Skin epidermis (tissue), 12 donors: ENCODE results near the gene CDH15.

Experiments used
- H3K27ac ChIP-seq, 21 experiments: fragments of 200-600 bp; sonication (generic) in 11 of 21; one replicate each; pipeline ENCODE4 v1.5.0; 2020; ENCODE audit warnings: mild to moderate bottlenecking in 3 of 21, inconsistent platforms in 2 of 21, moderate library complexity in 2 of 21
- H3K4me3 ChIP-seq, 7 experiments: fragments of 200-600 bp; sonication (generic) in 2 of 7; one replicate each; pipeline ENCODE4 v1.5.0; 2020; ENCODE audit warnings: inconsistent platforms in 2 of 7, mild to moderate bottlenecking in 2 of 7, moderate library complexity in 1 of 7

The CDH15 gene

DNA sequence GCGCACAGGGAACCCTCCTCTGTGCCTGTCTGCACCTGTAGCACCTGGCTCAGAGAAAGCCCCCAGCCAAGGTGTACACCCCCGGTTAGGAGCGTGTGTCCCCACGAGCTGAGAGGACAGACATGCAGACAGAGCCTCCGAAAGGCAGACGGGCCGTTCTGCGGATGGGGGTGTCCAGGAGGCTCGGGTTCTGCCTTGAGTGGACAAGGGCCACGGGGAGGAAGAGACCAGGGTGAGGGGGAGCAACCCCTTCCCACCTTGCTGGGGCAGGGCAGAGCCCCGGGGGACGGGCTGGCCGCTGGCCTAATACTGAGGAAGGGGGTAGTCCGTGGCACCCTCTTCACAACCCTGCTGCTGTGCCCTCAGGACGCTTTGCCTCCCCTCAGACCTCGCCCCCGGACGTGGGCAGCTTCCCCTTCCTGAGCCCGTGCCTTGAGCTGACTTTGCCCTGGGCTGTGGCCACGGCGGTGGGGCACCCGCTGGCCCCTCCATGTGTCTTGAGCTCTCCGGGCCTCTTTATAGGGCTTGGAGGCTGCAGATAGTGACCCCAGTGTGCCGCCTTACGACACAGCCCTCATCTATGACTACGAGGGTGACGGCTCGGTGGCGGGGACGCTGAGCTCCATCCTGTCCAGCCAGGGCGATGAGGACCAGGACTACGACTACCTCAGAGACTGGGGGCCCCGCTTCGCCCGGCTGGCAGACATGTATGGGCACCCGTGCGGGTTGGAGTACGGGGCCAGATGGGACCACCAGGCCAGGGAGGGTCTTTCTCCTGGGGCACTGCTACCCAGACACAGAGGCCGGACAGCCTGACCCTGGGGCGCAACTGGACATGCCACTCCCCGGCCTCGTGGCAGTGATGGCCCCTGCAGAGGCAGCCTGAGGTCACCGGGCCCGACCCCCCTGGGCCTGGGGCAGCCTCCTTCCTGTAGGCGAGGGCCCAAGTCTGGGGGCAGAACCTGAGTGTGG lies 23.1 kb downstream of the CDH15 start:
- H3K27ac ChIP-seq, result no peak overlapping the region
- H3K4me3 ChIP-seq, result no peak overlapping the region

DNA sequence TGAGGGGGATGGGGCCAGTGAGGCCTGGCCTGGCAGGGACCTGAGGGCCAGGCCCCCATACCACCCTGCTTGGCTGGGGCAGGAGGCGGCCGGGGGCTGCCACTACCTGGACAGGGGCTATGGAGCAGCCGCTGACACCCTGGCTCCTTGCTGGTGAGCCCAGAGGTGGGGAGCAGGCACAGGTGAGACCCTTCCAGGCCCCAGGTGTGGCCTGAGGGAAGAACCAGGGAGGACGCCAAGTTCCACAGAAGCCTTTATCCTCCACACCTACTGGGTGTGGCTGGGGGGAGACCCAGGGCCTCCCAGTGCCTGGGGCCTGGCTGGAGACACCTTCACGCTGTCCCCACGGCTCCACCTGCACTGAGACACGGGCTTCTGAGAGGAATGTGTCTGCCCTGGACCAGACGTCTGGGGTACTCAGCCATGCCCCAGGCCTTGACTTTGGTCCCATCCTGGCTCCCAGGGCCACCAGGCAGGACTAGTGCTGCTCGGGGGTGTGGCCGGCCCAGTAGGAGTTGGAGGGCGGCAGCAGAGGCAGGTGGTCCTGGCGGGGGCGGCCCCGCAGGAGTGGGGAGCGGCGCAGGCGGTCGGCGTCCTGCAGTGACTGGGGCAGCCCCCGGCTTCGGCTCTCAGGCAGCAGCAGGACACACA lies 24.1 kb downstream of the CDH15 start:
- Histone ChIP-seq H3K27ac (no peak overlapping the region), H3K4me3 (no peak overlapping the region)

DNA sequence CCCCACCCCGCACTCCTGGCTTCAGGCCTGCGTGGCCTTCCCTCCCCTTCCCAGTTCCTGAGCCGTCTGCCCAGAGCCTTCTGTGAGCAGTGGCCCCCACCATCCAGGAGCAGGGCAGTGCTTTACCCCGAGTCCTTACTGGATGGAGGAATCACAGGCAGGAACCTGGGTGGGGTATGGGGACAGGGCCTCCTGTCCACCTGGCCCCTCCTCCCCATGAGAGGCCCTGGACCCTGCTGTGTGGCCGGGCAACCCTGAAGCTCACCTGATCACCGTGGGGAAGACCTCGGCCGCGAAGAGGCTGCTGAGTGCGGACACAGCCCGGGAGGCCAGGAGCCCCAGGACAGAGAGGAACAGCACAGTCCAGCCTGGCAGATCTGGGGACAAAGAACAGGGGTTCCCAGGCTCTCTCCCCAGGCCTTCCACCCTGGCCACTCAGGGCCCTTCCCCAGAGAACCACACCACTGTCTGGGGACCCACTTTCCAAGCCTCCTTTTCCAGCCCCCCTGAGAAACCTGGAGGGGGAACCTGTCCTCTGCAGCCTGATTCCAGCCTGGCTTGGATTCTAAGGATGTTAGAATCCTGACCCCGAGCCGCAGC lies 25.6 kb downstream of the CDH15 start:
- no peak overlapping the region for H3K4me3 ChIP-seq
- no peak overlapping the region for H3K27ac ChIP-seq

DNA sequence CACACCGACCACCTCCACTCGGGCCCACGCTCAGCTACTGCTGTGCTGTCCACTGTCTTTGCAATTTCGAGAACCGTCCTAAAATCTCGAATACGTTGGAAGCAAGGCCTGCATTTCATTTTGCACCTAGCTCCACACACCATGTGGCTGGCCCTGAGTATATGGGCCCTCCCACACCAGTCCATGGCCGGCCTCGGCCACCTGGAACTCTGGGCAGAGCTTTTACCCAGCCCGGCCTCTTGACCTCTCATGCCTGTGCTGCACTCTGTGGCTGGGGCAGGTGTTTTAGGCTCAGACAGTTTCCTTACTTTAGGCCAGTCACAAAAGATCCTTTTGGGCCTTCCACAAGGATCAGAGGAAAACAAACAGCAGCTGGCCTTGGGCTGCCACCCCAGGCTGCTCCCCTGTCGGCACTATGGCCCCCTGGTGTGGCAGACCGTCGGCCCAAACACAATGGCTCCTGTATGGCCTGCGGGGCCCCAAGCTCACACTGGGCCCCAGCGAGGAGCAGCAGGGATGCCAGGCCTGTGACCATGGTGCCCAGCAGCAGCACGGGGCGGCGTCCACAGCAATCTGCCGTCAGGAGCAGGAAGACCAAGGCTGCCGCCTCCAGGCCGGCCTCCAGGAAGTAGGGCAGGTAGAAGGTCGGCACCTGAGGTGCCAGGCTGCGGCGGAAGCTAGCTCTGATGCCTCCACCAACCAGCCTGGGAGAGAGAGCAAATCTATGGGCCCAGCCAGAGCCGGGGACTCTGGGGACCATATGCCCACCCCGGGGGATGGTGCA lies 26.3 kb downstream of the CDH15 start:
- Histone ChIP-seq H3K27ac (no peak overlapping the region), H3K4me3 (no peak overlapping the region)

DNA sequence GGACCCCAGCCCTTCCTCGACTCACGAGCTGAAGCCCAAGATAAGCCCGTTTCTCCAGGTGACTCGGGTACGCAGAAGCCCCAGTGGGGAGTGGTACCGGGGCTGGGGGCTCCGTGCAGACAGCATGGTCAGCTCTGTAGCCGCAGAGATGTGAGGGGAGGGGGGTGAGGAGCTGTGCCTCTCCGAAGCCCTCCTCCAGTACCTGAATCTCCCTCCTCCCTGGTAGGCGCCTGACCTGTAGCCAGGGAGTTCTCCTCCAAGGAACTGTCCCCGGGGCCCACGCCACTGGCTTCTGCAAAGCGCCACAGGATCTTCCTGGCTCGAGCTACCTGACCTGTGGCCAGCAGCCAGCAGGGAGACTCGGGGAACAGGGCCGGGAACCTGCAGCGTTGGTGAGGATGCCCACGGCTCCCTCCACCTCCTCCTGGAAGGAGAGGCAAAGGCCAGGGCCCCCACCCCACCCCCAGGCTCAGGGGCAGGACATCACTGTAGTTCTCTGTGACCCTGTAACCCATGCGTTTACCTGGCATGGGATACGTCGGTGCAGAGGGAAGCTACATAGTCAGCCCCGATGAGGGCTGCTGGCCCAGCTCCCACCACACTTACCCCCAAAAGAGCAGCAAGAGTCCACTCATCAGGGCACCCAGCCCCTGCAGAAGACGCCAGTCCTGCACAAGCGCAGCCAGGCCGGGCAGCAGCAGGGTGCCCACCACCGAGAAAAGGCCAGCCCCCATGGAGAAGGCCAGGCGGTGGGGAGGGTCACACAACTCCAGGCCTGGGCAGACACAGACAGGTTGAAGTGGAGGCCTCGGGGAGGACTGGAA lies 27.1 kb downstream of the CDH15 start:
- no peak overlapping the region for H3K27ac ChIP-seq
- H3K4me3 ChIP-seq, result no peak overlapping the region

DNA sequence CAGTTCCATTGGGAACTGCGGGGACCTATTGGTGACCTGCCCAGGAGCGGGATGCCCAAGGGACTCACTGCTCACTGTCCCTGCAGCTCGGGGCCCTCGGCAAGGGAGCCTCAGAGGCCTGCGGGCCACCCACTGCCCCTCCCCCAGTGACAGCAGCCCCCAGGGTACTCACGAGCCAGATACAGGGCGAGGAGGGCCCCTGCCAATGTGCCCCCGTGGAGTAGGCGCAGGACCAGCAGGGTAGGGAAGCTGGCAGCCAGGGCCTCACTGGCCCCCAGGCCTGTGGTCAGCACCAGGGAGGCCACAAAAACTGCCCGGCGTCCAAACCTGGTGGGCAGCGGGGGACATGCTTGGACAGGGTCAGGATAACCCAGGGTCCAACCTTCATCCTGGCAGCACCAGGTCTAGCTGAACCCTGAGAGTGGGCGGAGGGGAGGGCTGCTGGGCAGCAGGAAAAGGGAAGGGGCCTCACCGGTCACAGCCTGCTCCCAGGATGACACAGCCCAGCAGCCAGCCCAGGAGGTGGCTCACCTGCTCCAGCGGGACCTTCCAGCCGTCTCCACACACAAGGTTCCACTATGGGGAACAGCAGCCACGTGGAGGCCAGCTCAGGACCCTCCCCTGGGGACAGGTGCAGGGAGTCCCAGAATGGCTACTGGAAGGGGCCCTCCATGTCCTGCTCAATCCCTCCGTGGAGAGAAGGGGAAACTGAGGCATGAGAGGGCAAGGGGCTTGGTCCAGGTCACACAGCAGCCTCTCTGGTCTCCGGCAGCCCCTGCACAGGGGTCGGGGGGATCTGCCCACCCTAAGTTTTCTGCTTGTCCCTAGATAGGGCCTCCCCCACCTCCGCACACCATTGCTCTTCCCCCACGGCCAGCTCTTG lies 27.9 kb downstream of the CDH15 start:
- no peak overlapping the region for H3K27ac ChIP-seq
- no peak overlapping the region for H3K4me3 ChIP-seq

DNA sequence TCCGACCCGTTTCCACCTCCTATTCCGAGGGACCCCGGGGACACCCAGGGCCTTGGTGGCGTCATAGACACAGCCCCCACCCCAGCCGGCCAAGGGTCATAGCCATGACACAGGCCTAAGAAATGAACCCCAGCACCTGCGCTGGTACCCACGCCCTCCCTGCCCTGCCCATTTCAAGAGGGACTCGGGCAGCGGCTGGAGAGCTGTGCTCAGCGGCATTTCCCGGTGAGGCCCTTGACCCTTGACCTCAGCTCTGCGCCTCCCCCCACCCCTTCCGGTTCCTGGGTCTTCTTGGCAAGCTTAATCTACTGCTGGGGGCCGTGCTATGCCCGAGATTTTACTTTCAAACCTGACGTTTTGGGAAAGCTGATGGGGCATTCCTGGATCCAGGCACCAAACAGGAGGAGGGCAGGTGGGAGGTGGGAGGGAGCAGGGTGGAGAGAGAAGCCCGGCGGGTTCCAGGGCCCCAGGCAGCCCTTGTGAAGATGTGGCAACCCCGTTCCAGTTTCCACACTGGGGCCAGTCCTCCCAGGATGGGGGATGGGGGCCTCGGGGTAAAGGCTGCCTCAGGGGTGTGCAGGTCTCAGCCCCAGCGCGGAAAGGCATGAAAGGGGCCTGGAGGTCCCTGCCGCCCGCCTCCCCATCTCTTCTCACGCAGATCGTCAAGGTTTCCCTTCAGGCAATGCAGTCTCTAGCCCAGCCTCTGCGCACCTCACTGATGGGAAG lies 28.7 kb downstream of the CDH15 start, which contains the start of gene SLC22A31:
Gene SLC22A31 (minus strand): TSS at position 414 of the 726 bp plus-strand sequence. CDS start 36 bp downstream, at position 378.
- H3K27ac ChIP-seq, result no peak within 1 kb of the TSS
- H3K4me3 ChIP-seq, result peak within 1 kb of the TSS in 4 of 7 experiments; percentile 15 to 36 (median 25)

DNA sequence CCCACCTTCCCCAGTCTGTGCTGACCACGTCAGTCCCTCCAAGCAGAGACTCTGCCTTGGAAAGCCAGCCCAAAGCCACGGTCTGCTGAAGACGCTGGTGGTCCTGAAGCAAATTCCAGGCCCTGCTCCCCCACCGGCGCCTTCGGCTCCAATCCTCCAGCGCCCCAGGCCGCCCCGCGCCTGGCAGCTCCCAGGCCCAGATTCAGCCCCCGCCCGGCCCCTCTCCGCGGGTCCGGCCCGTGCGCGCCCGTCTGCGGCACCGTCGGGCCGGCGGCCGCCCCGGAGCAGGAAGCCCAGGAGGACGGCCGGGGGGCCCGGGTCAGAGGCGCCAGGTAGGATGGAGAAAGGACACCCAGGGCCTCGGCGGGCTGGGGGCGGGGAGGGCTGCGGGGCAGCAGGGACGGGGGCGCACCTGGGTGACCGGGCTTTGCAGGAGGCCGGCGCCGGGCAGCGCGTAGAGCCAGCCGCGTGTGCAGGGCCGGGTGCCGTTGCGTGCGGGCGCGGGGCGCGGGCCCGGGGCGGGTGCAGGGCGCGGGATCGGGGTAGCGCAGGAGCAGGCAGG lies 29.4 kb downstream of the CDH15 start:
- H3K27ac ChIP-seq, result no peak overlapping the region

DNA sequence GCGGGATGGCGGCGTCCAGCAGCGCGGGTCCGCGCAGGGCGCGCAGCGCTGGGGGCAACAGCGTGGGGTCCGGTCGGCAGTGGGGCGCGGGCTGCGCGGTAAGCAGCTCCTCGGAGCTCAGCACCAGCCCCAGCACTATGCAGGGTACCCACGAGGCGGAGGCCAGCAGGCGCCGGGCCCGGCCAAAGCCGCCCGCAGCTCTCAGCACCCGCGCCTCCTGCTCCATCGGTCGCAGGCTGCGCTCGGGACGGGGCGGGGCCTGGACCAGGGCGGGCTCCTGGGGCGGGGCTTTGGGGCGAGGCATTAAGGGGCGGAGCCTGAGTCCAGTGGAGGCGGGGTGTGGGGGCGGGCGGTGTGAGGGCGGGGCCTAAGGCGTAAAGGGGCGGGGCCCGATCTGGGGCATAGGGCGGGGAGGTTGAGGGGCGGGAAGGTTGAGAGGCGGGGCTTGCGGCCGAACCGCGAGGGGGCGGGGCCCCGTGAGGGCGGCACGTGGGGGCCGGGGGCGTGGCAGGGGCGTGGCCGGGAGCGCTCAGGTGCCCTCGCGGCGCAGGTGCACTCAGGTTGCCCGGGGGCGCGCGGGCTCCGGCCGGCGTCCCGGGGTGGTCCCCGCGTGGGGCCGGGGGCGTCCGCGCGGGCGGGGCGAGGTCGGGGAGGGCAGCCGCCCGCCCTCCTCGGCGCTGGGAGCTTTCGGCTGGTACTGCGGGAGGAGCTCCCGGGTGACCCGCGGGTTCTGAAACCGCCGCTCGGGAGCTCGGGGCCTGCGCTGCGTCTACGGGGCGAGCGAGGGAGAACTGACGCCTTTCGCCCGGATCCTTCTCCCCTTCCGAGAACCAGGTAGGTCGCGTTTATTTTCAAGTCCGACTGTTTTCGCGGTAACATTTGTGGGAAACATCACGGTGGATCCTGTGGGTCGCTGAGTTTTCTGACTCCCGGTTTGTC lies 30.2 kb downstream of the CDH15 start:
- Histone ChIP-seq H3K27ac (no peak overlapping the region), H3K4me3 (peak overlapping the region in 5 of 7 experiments; percentile 15 to 36 (median 25))

More for the DNA sequence above, 29.4 kb downstream of the CDH15 start:
- peak overlapping the region in 4 of 7 experiments; percentile 15 to 36 (median 25) for H3K4me3 ChIP-seq

DNA sequence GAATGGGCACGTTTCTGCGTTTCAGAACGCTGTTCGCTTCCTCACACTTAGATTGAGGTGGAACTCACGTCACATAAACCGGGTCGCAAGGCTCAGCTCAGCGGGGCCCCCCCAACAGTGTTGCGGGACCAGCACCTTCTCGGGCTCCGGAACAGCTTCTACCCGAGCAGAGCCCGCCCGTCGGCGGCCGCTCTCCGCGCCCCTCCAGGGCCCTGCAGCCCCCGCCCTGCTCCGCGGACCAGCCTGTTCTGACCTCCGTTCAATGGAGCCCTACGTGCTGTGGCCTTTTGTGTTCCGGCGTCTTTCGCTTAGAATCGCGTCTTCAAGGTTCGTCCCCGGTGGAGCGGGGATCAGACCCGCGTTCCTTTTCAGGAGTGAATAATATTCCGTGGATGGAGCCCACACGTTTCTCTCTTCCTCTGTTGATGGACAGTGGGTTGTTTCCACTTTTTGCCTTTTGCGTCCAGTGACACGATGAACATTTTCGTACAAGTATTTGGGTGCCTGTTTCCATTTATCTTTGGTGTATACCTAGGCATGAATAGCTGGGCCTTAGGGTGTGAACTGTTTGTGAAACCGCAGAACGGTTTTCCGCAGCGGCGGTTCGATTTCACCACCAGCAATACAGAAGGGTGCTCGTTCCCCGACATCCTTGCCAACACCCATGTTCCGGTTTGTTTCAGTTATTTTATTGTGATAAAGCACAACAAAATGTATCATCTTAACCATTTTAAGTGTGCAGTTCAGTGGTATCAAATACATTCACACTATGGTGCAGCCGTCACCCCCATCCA lies 31.1 kb downstream of the CDH15 start:
- no peak overlapping the region for H3K27ac ChIP-seq
- peak overlapping the region in 4 of 7 experiments; percentile 15 to 36 (median 27) for H3K4me3 ChIP-seq

DNA sequence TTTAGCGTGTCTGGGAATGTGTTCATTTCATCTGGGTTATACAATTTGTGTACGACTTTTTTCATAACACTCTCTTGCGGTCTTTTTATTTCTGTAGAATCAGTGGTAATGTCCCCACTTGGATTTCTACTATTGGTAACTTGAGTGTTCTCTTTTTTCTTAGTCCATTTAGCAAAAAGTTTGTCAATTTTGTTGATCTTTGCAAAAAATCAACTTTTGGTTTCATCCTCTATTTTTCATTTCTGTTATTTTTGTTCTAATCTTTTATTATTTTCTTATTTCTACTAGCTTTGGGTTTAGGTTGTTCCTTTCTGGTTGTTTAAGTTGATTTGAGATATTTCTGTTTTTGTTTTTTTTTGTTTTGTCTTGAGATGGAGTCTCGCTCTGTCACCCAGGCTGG lies 36.4 kb downstream of the CDH15 start:
- no peak overlapping the region for H3K4me3 ChIP-seq
- H3K27ac ChIP-seq, result no peak overlapping the region

DNA sequence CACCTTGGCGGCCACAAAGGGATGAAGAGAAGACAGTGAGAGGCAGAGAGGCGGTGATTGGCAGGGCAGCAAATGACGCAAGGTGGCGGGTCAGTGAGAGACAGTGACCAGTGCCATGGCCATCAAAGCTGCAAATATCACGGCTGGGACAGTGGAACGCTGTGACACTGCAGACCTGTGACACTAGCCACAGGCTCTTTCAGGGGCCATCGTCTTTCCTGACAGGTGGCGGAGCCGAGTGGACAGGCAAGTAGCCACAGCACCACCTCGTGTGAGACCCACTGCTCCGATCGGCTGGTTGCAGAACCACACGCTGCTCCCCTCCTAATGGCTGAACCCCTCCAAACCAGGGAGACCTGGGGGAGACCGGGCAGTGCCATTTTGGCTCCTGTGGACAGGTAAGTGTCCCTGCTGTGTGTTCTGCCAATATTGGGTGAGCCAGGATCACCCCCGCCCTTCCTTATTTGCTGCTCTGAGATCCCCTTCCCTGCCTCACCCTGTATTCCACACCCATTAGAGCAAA lies 38.0 kb downstream of the CDH15 start:
- Histone ChIP-seq H3K4me3 (no peak overlapping the region), H3K27ac (no peak overlapping the region)

DNA sequence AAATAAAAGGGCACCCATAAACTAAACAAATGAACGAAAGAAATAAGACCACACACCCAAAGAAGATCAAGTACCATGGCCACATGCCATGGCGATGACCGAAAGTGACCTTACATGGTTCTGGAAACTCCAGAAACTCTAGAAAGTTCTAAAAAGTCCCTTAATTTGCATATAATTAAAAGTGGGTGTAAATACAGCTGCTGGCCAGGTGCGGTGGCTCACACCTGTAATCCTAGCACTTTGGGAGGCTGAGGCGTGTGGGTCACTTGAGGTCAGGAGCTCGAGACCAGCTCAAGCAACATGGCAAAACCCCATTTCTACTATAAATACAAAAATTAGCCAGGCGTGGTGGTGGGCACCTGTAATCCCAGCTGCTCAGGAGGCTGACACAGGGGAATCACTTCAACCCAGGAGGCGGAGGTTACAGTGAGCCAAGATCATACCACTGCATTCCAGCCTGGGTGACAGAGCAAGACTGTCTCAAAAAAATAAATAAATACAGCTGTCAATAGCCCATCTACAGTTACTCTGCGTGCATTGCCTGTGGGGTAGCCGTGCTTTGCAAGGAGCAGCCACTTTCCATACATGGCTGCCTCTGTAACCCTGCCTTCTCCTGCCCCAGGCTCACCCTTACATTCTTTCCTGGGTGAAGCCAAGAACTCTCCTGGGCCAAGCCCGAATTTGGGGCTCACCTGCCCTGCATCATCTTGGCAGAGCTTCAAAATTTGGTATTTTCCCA lies 38.8 kb downstream of the CDH15 start:
- no peak overlapping the region for H3K27ac ChIP-seq
- no peak overlapping the region for H3K4me3 ChIP-seq

DNA sequence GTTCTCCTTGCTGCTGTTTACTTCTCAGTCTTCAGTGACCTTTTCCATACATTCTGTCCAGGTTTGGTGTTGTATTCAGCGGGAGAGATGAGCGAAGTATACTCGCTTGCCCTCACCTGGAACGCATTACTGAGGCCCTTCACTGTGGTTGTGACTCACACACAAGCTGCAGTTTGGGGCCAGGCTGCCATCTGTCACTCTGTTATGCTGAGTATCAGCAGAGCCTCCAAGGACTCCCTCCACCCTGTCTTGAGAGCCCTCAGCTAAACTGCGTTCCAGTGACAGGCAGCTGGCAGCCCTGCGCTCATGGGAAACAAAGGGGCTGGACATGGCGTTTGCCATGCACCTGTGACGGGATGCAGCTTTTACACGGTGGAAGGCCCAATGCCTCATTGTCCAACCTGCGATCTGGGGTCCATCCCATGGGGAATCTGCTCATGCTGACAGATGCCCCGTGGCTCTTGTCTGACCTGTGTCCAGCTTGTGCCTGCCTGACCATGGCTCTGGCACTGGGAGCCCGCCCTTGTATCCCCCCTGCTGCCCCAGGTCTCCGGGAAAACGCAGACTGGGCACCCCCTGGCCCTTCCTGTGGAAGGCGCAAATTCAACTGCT lies 39.5 kb downstream of the CDH15 start:
- Histone ChIP-seq H3K4me3 (no peak overlapping the region), H3K27ac (no peak overlapping the region)
